WTC11 (cell line): Measurements from ENCODE around the gene B9D2. TPM values are rescaled to one million over a fixed set of nuclear protein-coding genes. Genes with fewer than 3 reads are reported as not detected.

Experiments
- ATAC-seq: fragments of 200-7000 bp; cut with Tn5 transposase; 2 replicates; pipeline ENCODE4 v1.10.0; 2021; ENCODE audit warnings: mild to moderate bottlenecking, moderate library complexity
- CTCF ChIA-PET: fragments of 300-600 bp; sonication (Branson Sonifier 250); formaldehyde crosslinking; loops from one replicate; lab custom pipeline; 2021; ENCODE audit warnings: antibody characterized with exemption; lab: Charles Lee
- POLR2A ChIA-PET: fragments of 350-600 bp; sonication (Branson Sonifier 250); formaldehyde crosslinking; loops from one replicate; lab custom pipeline; 2021; ENCODE audit warnings: antibody characterized with exemption; lab: Charles Lee
- DNase-seq: peaks from one replicate; pipeline ENCODE4 v3.0.0; 2021; ENCODE audit warnings: low spot score
- H3K27ac Mint-ChIP-seq: 2 replicates; pipeline ENCODE4 v1.8.0; 2021; ENCODE audit warnings: mixed read lengths
- H3K27me3 Mint-ChIP-seq: 2 replicates; pipeline ENCODE4 v1.8.0; 2021; ENCODE audit warnings: low read depth, mild to moderate bottlenecking, moderate library complexity, mixed read lengths
- H3K36me3 Mint-ChIP-seq: 2 replicates; pipeline ENCODE4 v1.8.0; 2021; ENCODE audit warnings: mixed read lengths
- H3K4me1 Mint-ChIP-seq: 2 replicates; pipeline ENCODE4 v1.8.0; 2022; ENCODE audit warnings: mixed read lengths
- H3K4me3 Mint-ChIP-seq: 2 replicates; pipeline ENCODE4 v1.8.0; 2021; ENCODE audit warnings: mild to moderate bottlenecking, moderate library complexity, mixed read lengths
- H3K9me3 Mint-ChIP-seq: 2 replicates; pipeline ENCODE4 v1.8.0; 2021; ENCODE audit warnings: mixed read lengths
- ATF3 ChIP-seq: sonication (generic); formaldehyde crosslinking; conservative IDR thresholded peaks from 2 replicates; pipeline ENCODE4 v1.8.1; 2022; ENCODE audit warnings: mild to moderate bottlenecking, missing genetic modification reagents
- CREB1 ChIP-seq: sonication (generic); formaldehyde crosslinking; IDR thresholded peaks from 2 replicates; pipeline ENCODE4 v1.8.0; 2023; ENCODE audit warnings: mild to moderate bottlenecking, missing genetic modification reagents
- E2F5 ChIP-seq: sonication (generic); formaldehyde crosslinking; IDR thresholded peaks from 2 replicates; pipeline ENCODE4 v1.8.1; 2022; ENCODE audit warnings: mild to moderate bottlenecking, moderate library complexity, missing genetic modification reagents
- FOXJ3 ChIP-seq: sonication (generic); formaldehyde crosslinking; IDR thresholded peaks from 2 replicates; pipeline ENCODE4 v1.9.0; 2021; ENCODE audit warnings: missing genetic modification reagents, mild to moderate bottlenecking, borderline replicate concordance
- FOXK1 ChIP-seq: sonication (generic); formaldehyde crosslinking; IDR thresholded peaks from 2 replicates; pipeline ENCODE4 v1.8.0; 2022; ENCODE audit warnings: mild to moderate bottlenecking, moderate library complexity, missing genetic modification reagents
- FOXP4 ChIP-seq: sonication (generic); formaldehyde crosslinking; IDR thresholded peaks from 2 replicates; pipeline ENCODE4 v1.8.0; 2022; ENCODE audit warnings: mild to moderate bottlenecking, missing genetic modification reagents
- GABPB1 ChIP-seq: sonication (generic); formaldehyde crosslinking; IDR thresholded peaks from 2 replicates; pipeline ENCODE4 v1.8.1; 2023; ENCODE audit warnings: mild to moderate bottlenecking, missing genetic modification reagents
- GTF2I ChIP-seq: fragments of 250-450 bp; sonication (Bioruptor Pico); conservative IDR thresholded peaks from 2 replicates; pipeline ENCODE4 v1.4.0; 2021; ENCODE audit warnings: mild to moderate bottlenecking
- HMGA2 ChIP-seq: fragments of 250-450 bp; sonication (Bioruptor Pico); IDR thresholded peaks from 2 replicates; pipeline ENCODE4 v1.4.0; 2021; ENCODE audit warnings: mild to moderate bottlenecking, moderate library complexity
- NFE2L1 ChIP-seq: sonication (generic); formaldehyde crosslinking; IDR thresholded peaks from 2 replicates; pipeline ENCODE4 v1.8.1; 2023; ENCODE audit warnings: missing genetic modification reagents
- NR1H2 ChIP-seq: sonication (generic); formaldehyde crosslinking; IDR thresholded peaks from 2 replicates; pipeline ENCODE4 v1.9.0; 2021; ENCODE audit warnings: mild to moderate bottlenecking, moderate library complexity, missing genetic modification reagents
- NR2C2 ChIP-seq: sonication (generic); formaldehyde crosslinking; IDR thresholded peaks from 2 replicates; pipeline ENCODE4 v1.8.0; 2022; ENCODE audit warnings: mild to moderate bottlenecking, missing genetic modification reagents
- RORB ChIP-seq: fragments of 250-450 bp; sonication (Bioruptor Pico); IDR thresholded peaks from 2 replicates; pipeline ENCODE4 v1.9.0; 2021; ENCODE audit warnings: mild to moderate bottlenecking
- TCF7 ChIP-seq: sonication (generic); formaldehyde crosslinking; IDR thresholded peaks from 2 replicates; pipeline ENCODE4 v1.8.0; 2022; ENCODE audit warnings: mild to moderate bottlenecking, low read depth, missing genetic modification reagents, moderate library complexity
- TP53 ChIP-seq: sonication (generic); formaldehyde crosslinking; IDR thresholded peaks from 2 replicates; pipeline ENCODE4 v1.8.1; 2023; ENCODE audit warnings: mild to moderate bottlenecking, missing genetic modification reagents
- ZBTB43 ChIP-seq: sonication (generic); formaldehyde crosslinking; IDR thresholded peaks from 2 replicates; pipeline ENCODE4 v1.8.1; 2023; ENCODE audit warnings: mild to moderate bottlenecking, missing genetic modification reagents
- ZNF263 ChIP-seq: sonication (generic); formaldehyde crosslinking; IDR thresholded peaks from 2 replicates; pipeline ENCODE4 v1.8.1; 2022; ENCODE audit warnings: low read depth, mild to moderate bottlenecking, moderate library complexity, missing genetic modification reagents
- ZNF416 ChIP-seq: fragments of 250-450 bp; sonication (Bioruptor Pico); IDR thresholded peaks from 2 replicates; pipeline ENCODE4 v1.9.0; 2021; ENCODE audit warnings: mild to moderate bottlenecking, inconsistent platforms
- ZNF425 ChIP-seq: fragments of 250-450 bp; sonication (Bioruptor Pico); conservative IDR thresholded peaks from 2 replicates; pipeline ENCODE4 v1.9.0; 2021; ENCODE audit warnings: mild to moderate bottlenecking
- total RNA-seq: library from RNA; stranded (reverse); gene quantifications from 3 replicates; pipeline ENCODE4 v1.2.3, GENCODE V29; 2021
- TF ChIP-seq, protein P1 (sequence below): sonication (generic); formaldehyde crosslinking; IDR thresholded peaks from 2 replicates; pipeline ENCODE4 v1.8.1; 2023; ENCODE audit warnings: mild to moderate bottlenecking, missing genetic modification reagents, moderate library complexity
- TF ChIP-seq, protein P2 (sequence below): fragments of 250-450 bp; sonication (Bioruptor Pico); IDR thresholded peaks from 2 replicates; pipeline ENCODE4 v1.9.0; 2021; ENCODE audit warnings: mild to moderate bottlenecking, borderline replicate concordance

B9D2 gene
- total RNA-seq, 1 experiment from 2014 or later: 4.7 TPM

- DNase-seq: peak; percentile 47
Observed at GRCh38 chr19:41351339-41352245, 12.4 kb downstream of the B9D2 start.

DNA sequence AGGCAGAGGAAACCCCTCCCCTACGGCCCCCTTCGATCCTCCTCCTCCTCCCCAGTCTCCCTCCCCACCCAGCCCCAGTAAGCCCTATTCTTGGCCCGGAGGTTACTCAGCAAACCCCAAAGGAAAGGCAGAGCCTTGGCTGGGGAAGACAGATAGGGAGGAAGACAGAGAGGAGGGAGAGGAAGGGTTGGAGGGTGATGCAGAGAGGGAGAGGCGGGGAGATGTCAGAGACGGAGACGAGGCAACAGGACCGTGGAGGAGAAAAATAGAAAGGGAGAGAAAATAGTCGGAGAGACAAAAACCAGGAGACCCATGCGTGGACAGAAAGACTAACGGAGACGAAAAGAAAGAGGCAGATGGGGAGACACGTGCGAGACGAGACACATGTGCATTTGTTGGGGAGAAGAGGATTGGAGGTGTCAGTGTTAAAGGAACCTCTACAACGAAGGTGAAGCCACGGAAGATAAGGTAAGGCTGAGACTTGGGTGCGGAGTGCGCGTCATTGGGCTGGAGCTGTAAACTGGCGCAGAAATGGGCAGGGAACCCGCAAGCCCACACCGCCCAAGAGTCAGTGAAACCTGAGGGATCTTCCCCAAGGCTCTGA is 13.1 kb downstream of the B9D2 start:
- ATAC-seq (no peak), DNase-seq (no peak)
- POLR2A ChIA-PET: no interaction called here
- peaks cover 58% of the 10 kb centered on the region for H3K27me3 Mint-ChIP-seq
- H3K4me3 Mint-ChIP-seq: peak overlapping the region; percentile 89
- H3K9me3 Mint-ChIP-seq: no peaks in the 10 kb centered on the region
- no peak overlapping the region for H3K27ac Mint-ChIP-seq
- H3K4me1 Mint-ChIP-seq: peaks cover 18% of the 10 kb centered on the region
- CTCF ChIA-PET: interaction anchor here (1.2 to 6.2 kb wide), 10 partner anchors 9 to 213 kb away, joined by 3 to 103 read pairs (median 10); partner anchors contain the start of genes B3GNT8 and B9D2
- no peaks in the 10 kb centered on the region for H3K36me3 Mint-ChIP-seq
- no peak for TF ChIP-seq ZBTB43 (CRISPR knock-in tag)
- TF ChIP-seq, protein P1, sequence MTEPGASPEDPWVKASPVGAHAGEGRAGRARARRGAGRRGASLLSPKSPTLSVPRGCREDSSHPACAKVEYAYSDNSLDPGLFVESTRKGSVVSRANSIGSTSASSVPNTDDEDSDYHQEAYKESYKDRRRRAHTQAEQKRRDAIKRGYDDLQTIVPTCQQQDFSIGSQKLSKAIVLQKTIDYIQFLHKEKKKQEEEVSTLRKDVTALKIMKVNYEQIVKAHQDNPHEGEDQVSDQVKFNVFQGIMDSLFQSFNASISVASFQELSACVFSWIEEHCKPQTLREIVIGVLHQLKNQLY (CRISPR knock-in tag): no peak
- TF ChIP-seq RORB (CRISPR knock-in tag): no peak
- TF ChIP-seq ZNF425 (CRISPR knock-in tag): no peak
- TF ChIP-seq FOXP4: no peak
- TF ChIP-seq NR1H2 (CRISPR knock-in tag): no peak
- no peak for TF ChIP-seq NFE2L1 (CRISPR knock-in tag)
- TF ChIP-seq FOXJ3 (CRISPR knock-in tag): no peak
- no peak for TF ChIP-seq E2F5
- no peak for TF ChIP-seq HMGA2
- TF ChIP-seq NR2C2 (CRISPR knock-in tag): no peak

More at GRCh38 chr19:41351339-41352245, 12.4 kb downstream of the B9D2 start:
- CTCF ChIA-PET: interaction anchor here (0.8 to 6.2 kb wide), 23 partner anchors 10 to 219 kb away, joined by 3 to 103 read pairs (median 6); partner anchors contain the start of genes B3GNT8, B9D2, CCDC97 and DMAC2
- POLR2A ChIA-PET: interaction anchor here (0.6 to 1.0 kb wide), 2 partner anchors 11 to 12 kb away, joined by 3 to 4 read pairs; partner anchors contain the start of gene B9D2
- no peak for TF ChIP-seq ZNF263 (CRISPR knock-in tag)
- TF ChIP-seq ZNF416: no peak
- TF ChIP-seq ATF3 (CRISPR knock-in tag): no peak
- TF ChIP-seq, protein P2, sequence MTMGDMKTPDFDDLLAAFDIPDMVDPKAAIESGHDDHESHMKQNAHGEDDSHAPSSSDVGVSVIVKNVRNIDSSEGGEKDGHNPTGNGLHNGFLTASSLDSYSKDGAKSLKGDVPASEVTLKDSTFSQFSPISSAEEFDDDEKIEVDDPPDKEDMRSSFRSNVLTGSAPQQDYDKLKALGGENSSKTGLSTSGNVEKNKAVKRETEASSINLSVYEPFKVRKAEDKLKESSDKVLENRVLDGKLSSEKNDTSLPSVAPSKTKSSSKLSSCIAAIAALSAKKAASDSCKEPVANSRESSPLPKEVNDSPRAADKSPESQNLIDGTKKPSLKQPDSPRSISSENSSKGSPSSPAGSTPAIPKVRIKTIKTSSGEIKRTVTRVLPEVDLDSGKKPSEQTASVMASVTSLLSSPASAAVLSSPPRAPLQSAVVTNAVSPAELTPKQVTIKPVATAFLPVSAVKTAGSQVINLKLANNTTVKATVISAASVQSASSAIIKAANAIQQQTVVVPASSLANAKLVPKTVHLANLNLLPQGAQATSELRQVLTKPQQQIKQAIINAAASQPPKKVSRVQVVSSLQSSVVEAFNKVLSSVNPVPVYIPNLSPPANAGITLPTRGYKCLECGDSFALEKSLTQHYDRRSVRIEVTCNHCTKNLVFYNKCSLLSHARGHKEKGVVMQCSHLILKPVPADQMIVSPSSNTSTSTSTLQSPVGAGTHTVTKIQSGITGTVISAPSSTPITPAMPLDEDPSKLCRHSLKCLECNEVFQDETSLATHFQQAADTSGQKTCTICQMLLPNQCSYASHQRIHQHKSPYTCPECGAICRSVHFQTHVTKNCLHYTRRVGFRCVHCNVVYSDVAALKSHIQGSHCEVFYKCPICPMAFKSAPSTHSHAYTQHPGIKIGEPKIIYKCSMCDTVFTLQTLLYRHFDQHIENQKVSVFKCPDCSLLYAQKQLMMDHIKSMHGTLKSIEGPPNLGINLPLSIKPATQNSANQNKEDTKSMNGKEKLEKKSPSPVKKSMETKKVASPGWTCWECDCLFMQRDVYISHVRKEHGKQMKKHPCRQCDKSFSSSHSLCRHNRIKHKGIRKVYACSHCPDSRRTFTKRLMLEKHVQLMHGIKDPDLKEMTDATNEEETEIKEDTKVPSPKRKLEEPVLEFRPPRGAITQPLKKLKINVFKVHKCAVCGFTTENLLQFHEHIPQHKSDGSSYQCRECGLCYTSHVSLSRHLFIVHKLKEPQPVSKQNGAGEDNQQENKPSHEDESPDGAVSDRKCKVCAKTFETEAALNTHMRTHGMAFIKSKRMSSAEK (CRISPR knock-in tag): no peak
- no peak for TF ChIP-seq TP53 (CRISPR knock-in tag)
- no peak for TF ChIP-seq CREB1 (CRISPR knock-in tag)
- TF ChIP-seq TCF7 (CRISPR knock-in tag): no peak
- no peak for TF ChIP-seq GABPB1 (CRISPR knock-in tag)
- no peak for TF ChIP-seq FOXK1 (CRISPR knock-in tag)
- no peak for TF ChIP-seq GTF2I (CRISPR knock-in tag)
- TF ChIP-seq, all 79 proteins: peak for 0
- Mint-ChIP-seq H3K4me1 (peaks cover 18% of the 10 kb centered on the region), H3K27ac (no peak overlapping the region), H3K4me3 (peak overlapping the region; percentile 89), H3K36me3 (no peaks in the 10 kb centered on the region), H3K27me3 (peaks cover 58% of the 10 kb centered on the region), H3K9me3 (no peaks in the 10 kb centered on the region)
- peak; percentile 18 for ATAC-seq
